SK-N-SH (cell line): ENCODE results near the gene TMC1.

ENCODE experiments used
- GATA2 ChIP-seq: sonication (generic); formaldehyde crosslinking; IDR thresholded peaks from 2 replicates; pipeline ENCODE4 v1.5.0; 2020; ENCODE audit warnings: mild to moderate bottlenecking, missing genetic modification reagents
- TEAD4 ChIP-seq: IDR thresholded peaks from 2 replicates; pipeline ENCODE4 v1.4.0; 2012; ENCODE audit warnings: mild to moderate bottlenecking, borderline replicate concordance; ENCODE audit not compliant: insufficient read depth
- TF ChIP-seq, protein P1 (sequence below): fragments of 200-600 bp; sonication (generic); IDR thresholded peaks from 2 replicates; pipeline ENCODE4 v1.6.1; 2017; ENCODE audit warnings: antibody characterized with exemption, mild to moderate bottlenecking, moderate library complexity

DNA sequence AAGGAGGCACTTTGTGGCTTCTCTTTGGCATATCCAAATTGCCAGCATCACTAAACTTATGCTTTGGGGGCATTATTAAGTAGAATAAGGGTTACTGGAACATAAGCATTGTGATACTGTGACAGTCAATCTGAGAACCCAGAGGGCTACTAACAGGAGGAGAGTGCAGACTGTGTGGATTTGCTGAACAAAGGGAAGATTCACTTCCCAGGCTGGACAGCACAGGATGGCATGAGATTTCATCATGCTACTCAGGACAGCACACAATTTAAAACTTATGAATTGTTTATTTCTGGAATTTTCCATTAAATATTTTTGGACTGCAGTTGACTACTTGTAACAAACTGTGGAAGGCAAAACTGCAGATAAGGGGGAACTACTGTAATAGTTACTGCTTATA, 212.5 kb downstream of the TMC1 start:
- TF ChIP-seq GATA2 (CRISPR knock-in tag) (no peak), TEAD4 (no peak)
- TF ChIP-seq, protein P1, sequence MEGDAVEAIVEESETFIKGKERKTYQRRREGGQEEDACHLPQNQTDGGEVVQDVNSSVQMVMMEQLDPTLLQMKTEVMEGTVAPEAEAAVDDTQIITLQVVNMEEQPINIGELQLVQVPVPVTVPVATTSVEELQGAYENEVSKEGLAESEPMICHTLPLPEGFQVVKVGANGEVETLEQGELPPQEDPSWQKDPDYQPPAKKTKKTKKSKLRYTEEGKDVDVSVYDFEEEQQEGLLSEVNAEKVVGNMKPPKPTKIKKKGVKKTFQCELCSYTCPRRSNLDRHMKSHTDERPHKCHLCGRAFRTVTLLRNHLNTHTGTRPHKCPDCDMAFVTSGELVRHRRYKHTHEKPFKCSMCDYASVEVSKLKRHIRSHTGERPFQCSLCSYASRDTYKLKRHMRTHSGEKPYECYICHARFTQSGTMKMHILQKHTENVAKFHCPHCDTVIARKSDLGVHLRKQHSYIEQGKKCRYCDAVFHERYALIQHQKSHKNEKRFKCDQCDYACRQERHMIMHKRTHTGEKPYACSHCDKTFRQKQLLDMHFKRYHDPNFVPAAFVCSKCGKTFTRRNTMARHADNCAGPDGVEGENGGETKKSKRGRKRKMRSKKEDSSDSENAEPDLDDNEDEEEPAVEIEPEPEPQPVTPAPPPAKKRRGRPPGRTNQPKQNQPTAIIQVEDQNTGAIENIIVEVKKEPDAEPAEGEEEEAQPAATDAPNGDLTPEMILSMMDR = no peak
